PC-9 (cell line): ENCODE measurements around the gene N4BP2L1.

Source experiments
- EZH2 ChIP-seq: fragments of 200-600 bp; sonication (generic); IDR thresholded peaks from 2 replicates; pipeline ENCODE4 v1.8.0; 2017; ENCODE audit warnings: antibody characterized with exemption, low read depth
- TF ChIP-seq, protein P1 (sequence below): fragments of 200-600 bp; sonication (generic); conservative IDR thresholded peaks from 2 replicates; pipeline ENCODE4 v1.6.1; 2017; ENCODE audit warnings: mixed run types, antibody characterized with exemption, mild to moderate bottlenecking, moderate library complexity

DNA sequence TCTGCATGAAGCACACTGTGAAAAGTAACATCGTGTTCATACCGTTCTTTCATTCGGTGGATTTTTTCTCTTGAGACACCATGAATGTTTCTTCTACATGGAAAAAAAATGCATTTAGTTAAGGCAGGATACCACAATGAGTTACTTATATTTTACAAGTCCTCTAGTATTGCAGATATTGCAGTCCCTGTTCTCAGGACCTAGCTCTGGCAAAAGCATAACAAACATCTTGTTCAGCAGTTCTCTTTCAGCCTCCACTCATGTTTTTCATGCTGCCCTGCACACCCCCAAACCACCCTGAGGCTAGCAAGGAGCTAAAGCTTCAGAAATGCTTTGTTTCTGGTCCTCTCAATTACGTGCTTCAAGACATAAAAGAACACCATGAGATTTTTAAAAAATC lies 24.8 kb downstream of the N4BP2L1 start:
- TF ChIP-seq, protein P1, sequence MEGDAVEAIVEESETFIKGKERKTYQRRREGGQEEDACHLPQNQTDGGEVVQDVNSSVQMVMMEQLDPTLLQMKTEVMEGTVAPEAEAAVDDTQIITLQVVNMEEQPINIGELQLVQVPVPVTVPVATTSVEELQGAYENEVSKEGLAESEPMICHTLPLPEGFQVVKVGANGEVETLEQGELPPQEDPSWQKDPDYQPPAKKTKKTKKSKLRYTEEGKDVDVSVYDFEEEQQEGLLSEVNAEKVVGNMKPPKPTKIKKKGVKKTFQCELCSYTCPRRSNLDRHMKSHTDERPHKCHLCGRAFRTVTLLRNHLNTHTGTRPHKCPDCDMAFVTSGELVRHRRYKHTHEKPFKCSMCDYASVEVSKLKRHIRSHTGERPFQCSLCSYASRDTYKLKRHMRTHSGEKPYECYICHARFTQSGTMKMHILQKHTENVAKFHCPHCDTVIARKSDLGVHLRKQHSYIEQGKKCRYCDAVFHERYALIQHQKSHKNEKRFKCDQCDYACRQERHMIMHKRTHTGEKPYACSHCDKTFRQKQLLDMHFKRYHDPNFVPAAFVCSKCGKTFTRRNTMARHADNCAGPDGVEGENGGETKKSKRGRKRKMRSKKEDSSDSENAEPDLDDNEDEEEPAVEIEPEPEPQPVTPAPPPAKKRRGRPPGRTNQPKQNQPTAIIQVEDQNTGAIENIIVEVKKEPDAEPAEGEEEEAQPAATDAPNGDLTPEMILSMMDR: no peak
- no peak for TF ChIP-seq EZH2
